IMR-90 (cell line): Measurements from ENCODE around the gene ZYX. TPM values are rescaled to one million over a fixed set of nuclear protein-coding genes. Genes with fewer than 3 reads are reported as not detected.

ENCODE experiments used
- ATAC-seq: fragments of 200-7000 bp; cut with Tn5 transposase; 2 replicates; pipeline ENCODE4 v1.9.1; 2020; ENCODE audit warnings: low read depth, mild to moderate bottlenecking, moderate library complexity
- BruUV-seq: library from RNA; stranded (reverse); fragments of 400-500 nt; replicated peaks from 2 replicates; lab custom pipeline; 2021; lab: Mats Ljungman, UMichigan
- CTCF ChIA-PET: fragments of 300-600 bp; formaldehyde crosslinking; extraction: SDS; loops from one replicate; lab custom pipeline; 2021; ENCODE audit warnings: antibody characterized with exemption; lab: Yijun Ruan, JAX
- POLR2A ChIA-PET: fragments of 300-600 bp; sonication (Branson Sonifier 250); formaldehyde crosslinking; loops from one replicate; lab custom pipeline; 2022; ENCODE audit warnings: antibody characterized with exemption; ENCODE audit not compliant: unreplicated experiment; lab: Charles Lee
- DNase-seq: peaks from one replicate; pipeline ENCODE4 v3.0.0; 2013
- H2AFZ ChIP-seq: replicated peaks from 2 replicates; pipeline ENCODE3; 2013; ENCODE audit warnings: low read length, mild to moderate bottlenecking; ENCODE audit not compliant: poor library complexity
- H2AK5ac ChIP-seq: 2 replicates; pipeline ENCODE4 v1.6.1; 2013; ENCODE audit warnings: low read depth, low read length, inconsistent platforms
- H2AK9ac ChIP-seq: replicated peaks from 2 replicates; pipeline ENCODE3; 2013; ENCODE audit warnings: mild to moderate bottlenecking, low read depth, low read length, moderate library complexity; ENCODE audit not compliant: poor library complexity
- H2BK120ac ChIP-seq: 2 replicates; pipeline ENCODE4 v1.6.1; 2013; ENCODE audit warnings: low read depth, low read length, inconsistent platforms
- H2BK15ac ChIP-seq: 3 replicates; pipeline ENCODE4 v1.6.1; 2013; ENCODE audit warnings: low read depth, low read length, inconsistent platforms
- H2BK20ac ChIP-seq: 2 replicates; pipeline ENCODE4 v1.6.1; 2013; ENCODE audit warnings: low read depth, mild to moderate bottlenecking, inconsistent platforms, low read length, moderate library complexity
- H2BK5ac ChIP-seq: 2 replicates; pipeline ENCODE4 v1.6.1; 2013; ENCODE audit warnings: mild to moderate bottlenecking, low read depth, low read length, inconsistent platforms; ENCODE audit not compliant: poor library complexity, severe bottlenecking
- H3K14ac ChIP-seq: replicated peaks from 2 replicates; pipeline ENCODE4 v1.6.1; 2013; ENCODE audit warnings: low read depth, low read length, inconsistent platforms
- H3K18ac ChIP-seq: 2 replicates; pipeline ENCODE4 v1.6.1; 2013; ENCODE audit warnings: low read depth, low read length, control low read depth
- H3K23ac ChIP-seq: 2 replicates; pipeline ENCODE4 v1.6.1; 2013; ENCODE audit warnings: low read depth, low read length, inconsistent platforms
- H3K27ac ChIP-seq: 2 replicates; pipeline ENCODE4 v1.5.1; 2013; ENCODE audit warnings: mild to moderate bottlenecking, control low read depth, low read length; ENCODE audit not compliant: insufficient read depth
- H3K27me3 ChIP-seq: 2 replicates; pipeline ENCODE4 v1.6.1; 2013; ENCODE audit warnings: low read length; ENCODE audit not compliant: control insufficient read depth, insufficient read depth
- H3K36me3 ChIP-seq: 2 replicates; pipeline ENCODE4 v1.6.1; 2013; ENCODE audit warnings: low read length, mixed read lengths; ENCODE audit not compliant: control insufficient read depth, insufficient read depth
- H3K4ac ChIP-seq: 2 replicates; pipeline ENCODE4 v1.6.1; 2013; ENCODE audit warnings: low read depth, low read length, inconsistent platforms
- H3K4me1 ChIP-seq: 2 replicates; pipeline ENCODE4 v1.6.1; 2013; ENCODE audit warnings: low read length, mixed read lengths; ENCODE audit not compliant: control insufficient read depth, insufficient read depth
- H3K4me2 ChIP-seq: 2 replicates; pipeline ENCODE4 v1.6.1; 2013; ENCODE audit warnings: low read depth, mild to moderate bottlenecking, control low read depth, low read length, moderate library complexity
- H3K4me3 ChIP-seq: 2 replicates; pipeline ENCODE4 v1.5.1; 2013; ENCODE audit warnings: low read depth, mild to moderate bottlenecking, control low read depth, low read length, moderate library complexity; ENCODE audit not compliant: insufficient read depth
- H3K56ac ChIP-seq: 2 replicates; pipeline ENCODE4 v1.6.1; 2013; ENCODE audit warnings: low read length, inconsistent platforms; ENCODE audit not compliant: insufficient read depth; ENCODE audit errors: extremely low read depth
- H3K79me1 ChIP-seq, 2 experiments: 2 replicates each; pipeline ENCODE4 v1.6.1; 2013; ENCODE audit warnings: low read length in 2 of 2, inconsistent platforms in 1 of 2, low read depth in 1 of 2
- H3K9ac ChIP-seq: 2 replicates; pipeline ENCODE4 v1.6.1; 2013; ENCODE audit warnings: low read depth, low read length, control low read depth
- H3K9me1 ChIP-seq: 2 replicates; pipeline ENCODE4 v1.6.1; 2013; ENCODE audit warnings: low read length, inconsistent platforms; ENCODE audit not compliant: insufficient read depth
- H3K9me3 ChIP-seq: 2 replicates; pipeline ENCODE4 v1.6.1; 2013; ENCODE audit warnings: low read length; ENCODE audit not compliant: control insufficient read depth, insufficient read depth
- H4K20me1 ChIP-seq: 2 replicates; pipeline ENCODE4 v1.6.1; 2013; ENCODE audit warnings: low read length, inconsistent platforms; ENCODE audit not compliant: insufficient read depth
- H4K5ac ChIP-seq: 2 replicates; pipeline ENCODE4 v1.6.1; 2013; ENCODE audit warnings: mild to moderate bottlenecking, low read depth, low read length, control low read depth
- H4K8ac ChIP-seq, 2 experiments: 2 replicates each; pipeline ENCODE4 v1.6.1; 2013; ENCODE audit warnings: low read depth in 2 of 2, low read length in 2 of 2, control low read depth in 1 of 2, inconsistent platforms in 1 of 2
- H4K91ac ChIP-seq: 2 replicates; pipeline ENCODE4 v1.6.1; 2013; ENCODE audit warnings: low read depth, low read length, inconsistent platforms; ENCODE audit not compliant: insufficient read depth
- CEBPB ChIP-seq: IDR thresholded peaks from 2 replicates; pipeline ENCODE4 v1.6.1; 2012; ENCODE audit warnings: low read depth, low read length, improper control_type of control experiment
- ELK1 ChIP-seq: fragments of 150-350 bp; IDR thresholded peaks from 2 replicates; pipeline ENCODE4 v1.6.1; 2016; ENCODE audit warnings: low read depth, mild to moderate bottlenecking, low read length, moderate library complexity, borderline replicate concordance
- FOS ChIP-seq: fragments of 150-350 bp; IDR thresholded peaks from 2 replicates; pipeline ENCODE4 v1.6.1; 2016; ENCODE audit warnings: low read depth, low read length
- MAFK ChIP-seq: IDR thresholded peaks from 2 replicates; pipeline ENCODE4 v1.6.1; 2012; ENCODE audit warnings: low read depth, low read length, improper control_type of control experiment
- NFE2L2 ChIP-seq: fragments of 150-350 bp; IDR thresholded peaks from 2 replicates; pipeline ENCODE4 v1.6.1; 2016; ENCODE audit warnings: low read depth, mild to moderate bottlenecking, low read length
- POLR2A ChIP-seq: IDR thresholded peaks from 2 replicates; pipeline ENCODE4 v1.6.1; 2012; ENCODE audit warnings: mild to moderate bottlenecking, low read depth, low read length
- RAD21 ChIP-seq: IDR thresholded peaks from 2 replicates; pipeline ENCODE4 v1.6.1; 2012; ENCODE audit warnings: low read length, improper control_type of control experiment
- RFX5 ChIP-seq: IDR thresholded peaks from 2 replicates; pipeline ENCODE4 v1.8.0; 2012; ENCODE audit warnings: low read depth, mild to moderate bottlenecking, low read length, moderate library complexity
- USF2 ChIP-seq: fragments of 150-350 bp; IDR thresholded peaks from 2 replicates; pipeline ENCODE4 v1.6.1; 2017; ENCODE audit warnings: mild to moderate bottlenecking, antibody characterized with exemption, low read length, low read depth
- WGBS, 2 experiments: methylation state at CpG; one replicate each; pipeline versions ENCODE4 v1.1.5 to v1.1.7; 2013; ENCODE audit warnings: missing lambda C conversion rate in 2 of 2; ENCODE audit not compliant: insufficient read length in 1 of 2; ENCODE audit errors: extremely low coverage in 2 of 2; 5-methylcytosine and 5-hydroxymethylcytosine counted together
- dilution Hi-C: fragments of 300-500 bp; cut with HindIII; formaldehyde crosslinking; loops from one replicate; pipeline ENCODE4 v1.14.3; 2018; ENCODE audit warnings: low sequenced_read_pairs; ENCODE audit not compliant: unreplicated experiment
- in situ Hi-C: fragments of 300-500 bp; cut with MboI; formaldehyde crosslinking; loops from 3 replicates; pipeline ENCODE4 v1.14.3; 2019; ENCODE audit warnings: low sequenced_read_pairs, inconsistent platforms, mixed read lengths
- intact Hi-C: fragments of 100-400 bp; cut with micrococcal nuclease; formaldehyde crosslinking; loops from 2 replicates; pipeline ENCODE4 v1.10.0; 2022
- polyA plus RNA-seq, 3 experiments: library from polyadenylated mRNA; depleted of rRNA; stranded (reverse); fragments of >200 nt; gene quantifications; 2 replicates each; pipeline ENCODE4 v1.2.3, GENCODE V29; 2012; ENCODE audit warnings: low replicate concordance in 1 of 3
- total RNA-seq: library from RNA; depleted of rRNA; stranded (reverse); fragments of >200 nt; gene quantifications from 2 replicates; pipeline ENCODE4 v1.2.3, GENCODE V29; 2012

The ZYX gene
- total and polyA plus RNA-seq, 2 of the 4 experiments (the other 2 are of a cell fraction), result 22.6 to 334 TPM

- no peaks in the 10 kb centered on the region for H3K36me3 ChIP-seq
- no peak overlapping the region for H3K4me2 ChIP-seq
- CTCF ChIA-PET, result interaction anchor here (1.5 kb wide), 1 partner anchor 85 kb away, joined by 4 read pairs; no protein-coding TSS in a partner anchor
- no peaks in the 10 kb centered on the region; the same call in 1 of the 2 replicates for H3K9me1 ChIP-seq
- no peaks in the 10 kb centered on the region for H3K79me1 ChIP-seq
- no peak overlapping the region for H4K91ac ChIP-seq
- ATAC-seq, result no peak
- no peak overlapping the region for H4K8ac ChIP-seq
- in situ Hi-C loops, result no loop called here
- TF ChIP-seq USF2 (no peak), NFE2L2 (no peak), POLR2A (no peak), ELK1 (no peak), RFX5 (no peak), CEBPB (no peak), RAD21 (no peak), FOS (no peak), MAFK (no peak)
- no peak overlapping the region for H2AFZ ChIP-seq
- H3K27ac ChIP-seq, result no peak overlapping the region
- no peak overlapping the region for H2BK120ac ChIP-seq
- no peak overlapping the region for H2BK20ac ChIP-seq
- H3K9me3 ChIP-seq, result no peaks in the 10 kb centered on the region
- WGBS, 2 experiments, result no CpG with 5 or more reads among the region's 4 CpGs
- no peak overlapping the region for H3K14ac ChIP-seq
- dilution Hi-C loops, result no loop called here
- H2BK15ac ChIP-seq, result no peak overlapping the region
- H3K9ac ChIP-seq, result no peak overlapping the region
- H3K18ac ChIP-seq, result no peak overlapping the region
- DNase-seq, result no peak
- no peak overlapping the region for H3K23ac ChIP-seq
- no peak overlapping the region for H2BK5ac ChIP-seq
- H3K56ac ChIP-seq, result no peak overlapping the region
- H3K27me3 ChIP-seq, result no peaks in the 10 kb centered on the region
- H4K5ac ChIP-seq, result no peak overlapping the region
- no peak overlapping the region for H2AK5ac ChIP-seq
- no TSS peak for BruUV-seq
- no peak overlapping the region for H3K4me3 ChIP-seq
- H3K4me1 ChIP-seq, result peaks cover 4% of the 10 kb centered on the region
- POLR2A ChIA-PET, result no interaction called here
- H2AK9ac ChIP-seq, result no peak overlapping the region
- intact Hi-C loops, result loop anchor here (5.0 kb wide), 1 partner anchor 413 kb away; no protein-coding TSS in a partner anchor
- no peak overlapping the region for H3K4ac ChIP-seq
- H4K20me1 ChIP-seq, result no peaks in the 10 kb centered on the region
These were observed 38.7 kb downstream of the ZYX start for GRCh38 chr7:143419880-143420279.
